HFF-Myc (cell line): ENCODE data around the gene CADPS.

ENCODE experiments used
- DNase-seq: peaks from one replicate; pipeline ENCODE4 v3.0.0-alpha.2; 2011; ENCODE audit warnings: low read depth; ENCODE audit errors: extremely low read depth
- H3K4me3 ChIP-seq: replicated peaks from 2 replicates; pipeline ENCODE4 v1.5.1; 2011; ENCODE audit warnings: low read depth, mild to moderate bottlenecking, control low read depth, low read length
- TF ChIP-seq, protein P1 (sequence below): IDR thresholded peaks from 2 replicates; pipeline ENCODE4 v1.5.1; 2012; ENCODE audit warnings: mild to moderate bottlenecking, low read depth, low read length, control low read depth; ENCODE audit errors: missing control alignments

Gene CADPS

DNA sequence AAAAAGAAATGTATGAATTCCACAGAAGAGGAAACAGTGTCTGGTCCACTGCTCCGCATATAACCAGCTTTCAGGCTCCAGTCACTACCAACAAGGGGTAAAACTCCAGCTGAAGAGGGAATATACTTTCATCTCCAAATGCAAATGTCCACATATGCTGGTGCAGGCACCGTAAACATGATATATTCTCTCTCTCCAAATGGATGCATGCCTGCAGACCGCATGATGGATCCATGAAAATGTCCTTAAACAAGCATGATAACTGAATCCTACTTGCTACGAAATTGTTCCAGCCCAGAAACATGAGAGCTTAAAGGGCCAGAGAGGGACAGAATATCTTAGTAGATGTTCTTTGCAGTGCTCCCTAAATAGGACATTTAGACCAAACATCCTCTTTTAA lies 351.5 kb downstream of the CADPS start:
- no peak for DNase-seq

DNA sequence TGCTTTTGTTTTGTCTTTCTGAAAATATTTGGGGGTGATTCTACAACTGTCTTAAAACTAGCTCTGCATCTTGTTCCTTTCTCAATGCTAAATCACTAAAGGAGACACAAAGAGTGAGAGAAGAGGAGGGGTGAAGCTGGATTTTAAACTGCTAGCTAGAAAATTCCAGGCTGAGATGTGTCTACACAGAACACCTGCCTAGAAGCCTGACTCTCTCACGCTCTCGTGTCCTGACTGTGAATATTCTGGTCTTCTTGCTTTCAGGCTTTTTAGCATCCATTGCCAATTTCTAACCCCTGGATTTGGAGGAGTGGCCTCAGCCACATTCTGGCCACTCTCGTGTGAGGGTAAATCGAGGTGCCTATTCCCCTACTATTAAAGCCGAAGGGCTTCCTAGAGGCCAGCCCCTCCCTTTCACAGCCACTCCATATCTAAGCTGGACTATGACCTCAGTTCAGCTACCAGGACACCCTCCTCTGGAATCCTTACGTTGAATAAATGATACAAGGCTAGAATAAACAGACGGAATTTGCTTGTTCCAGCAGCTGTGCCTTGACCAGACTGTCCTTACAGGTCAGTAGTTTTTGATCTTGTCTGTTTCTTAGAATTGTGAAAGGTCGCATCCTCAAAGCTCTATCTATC lies 353.6 kb downstream of the CADPS start:
- DNase-seq: no peak
- TF ChIP-seq, protein P1, sequence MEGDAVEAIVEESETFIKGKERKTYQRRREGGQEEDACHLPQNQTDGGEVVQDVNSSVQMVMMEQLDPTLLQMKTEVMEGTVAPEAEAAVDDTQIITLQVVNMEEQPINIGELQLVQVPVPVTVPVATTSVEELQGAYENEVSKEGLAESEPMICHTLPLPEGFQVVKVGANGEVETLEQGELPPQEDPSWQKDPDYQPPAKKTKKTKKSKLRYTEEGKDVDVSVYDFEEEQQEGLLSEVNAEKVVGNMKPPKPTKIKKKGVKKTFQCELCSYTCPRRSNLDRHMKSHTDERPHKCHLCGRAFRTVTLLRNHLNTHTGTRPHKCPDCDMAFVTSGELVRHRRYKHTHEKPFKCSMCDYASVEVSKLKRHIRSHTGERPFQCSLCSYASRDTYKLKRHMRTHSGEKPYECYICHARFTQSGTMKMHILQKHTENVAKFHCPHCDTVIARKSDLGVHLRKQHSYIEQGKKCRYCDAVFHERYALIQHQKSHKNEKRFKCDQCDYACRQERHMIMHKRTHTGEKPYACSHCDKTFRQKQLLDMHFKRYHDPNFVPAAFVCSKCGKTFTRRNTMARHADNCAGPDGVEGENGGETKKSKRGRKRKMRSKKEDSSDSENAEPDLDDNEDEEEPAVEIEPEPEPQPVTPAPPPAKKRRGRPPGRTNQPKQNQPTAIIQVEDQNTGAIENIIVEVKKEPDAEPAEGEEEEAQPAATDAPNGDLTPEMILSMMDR: no peak
- no peak overlapping the region for H3K4me3 ChIP-seq

More for the DNA sequence above, 351.5 kb downstream of the CADPS start:
- no peak overlapping the region for H3K4me3 ChIP-seq
- TF ChIP-seq, protein P1: no peak

- H3K4me3 ChIP-seq: no peak overlapping the region
- TF ChIP-seq, protein P1: no peak
- DNase-seq: no peak
Observed at GRCh38 chr3:62503516-62503915, 371.7 kb downstream of the CADPS start.

DNA sequence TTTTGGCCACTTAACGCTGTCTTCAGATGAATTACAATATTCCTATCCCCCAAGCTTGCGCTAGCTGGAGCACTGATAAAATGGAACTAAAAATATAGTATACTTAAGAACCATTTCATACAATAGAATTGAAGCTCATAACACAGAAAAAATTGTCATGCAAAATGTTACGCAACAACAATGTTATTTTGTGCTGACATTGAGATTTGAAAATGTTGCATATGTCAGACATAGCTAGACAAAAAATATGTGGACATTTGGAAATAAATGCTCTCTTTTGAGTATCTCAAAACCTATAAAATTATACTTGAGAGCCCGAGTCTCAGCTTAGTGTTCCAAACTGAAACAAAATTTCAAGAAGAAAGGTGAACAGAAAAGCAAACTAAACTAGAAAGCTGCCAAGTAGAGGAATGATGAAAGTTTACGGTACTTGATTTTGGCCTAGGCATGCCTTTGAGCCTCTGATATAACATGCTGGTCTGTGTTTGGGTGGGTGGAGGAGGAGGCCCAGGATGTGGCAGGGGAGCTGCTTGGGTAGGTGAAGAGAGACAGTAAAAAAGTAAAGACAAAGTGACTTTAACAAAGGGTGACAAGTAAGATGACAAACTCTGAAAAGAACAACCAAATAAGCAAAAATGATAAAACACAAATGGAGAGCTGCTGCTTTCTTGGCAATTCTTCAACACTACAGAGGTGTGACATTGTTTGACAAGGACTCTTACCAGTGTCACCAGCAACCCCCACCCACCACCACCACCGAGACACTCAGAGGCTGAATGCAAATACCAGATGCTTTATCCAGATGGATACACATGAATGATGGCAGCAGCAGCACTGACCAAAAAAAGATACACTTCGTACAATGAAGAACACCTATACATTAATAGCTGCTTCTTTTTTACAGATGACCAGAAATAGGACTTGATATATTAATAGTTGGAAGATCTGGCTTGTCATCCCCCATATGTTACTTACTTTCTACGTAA lies 372.6 kb downstream of the CADPS start:
- DNase-seq: no peak
- H3K4me3 ChIP-seq: no peak overlapping the region
- TF ChIP-seq, protein P1: no peak

GRCh38 chr3:62501289-62501668 lies 373.9 kb downstream of the CADPS start:
- no peak overlapping the region for H3K4me3 ChIP-seq
- DNase-seq: no peak
- TF ChIP-seq, protein P1: no peak

DNA sequence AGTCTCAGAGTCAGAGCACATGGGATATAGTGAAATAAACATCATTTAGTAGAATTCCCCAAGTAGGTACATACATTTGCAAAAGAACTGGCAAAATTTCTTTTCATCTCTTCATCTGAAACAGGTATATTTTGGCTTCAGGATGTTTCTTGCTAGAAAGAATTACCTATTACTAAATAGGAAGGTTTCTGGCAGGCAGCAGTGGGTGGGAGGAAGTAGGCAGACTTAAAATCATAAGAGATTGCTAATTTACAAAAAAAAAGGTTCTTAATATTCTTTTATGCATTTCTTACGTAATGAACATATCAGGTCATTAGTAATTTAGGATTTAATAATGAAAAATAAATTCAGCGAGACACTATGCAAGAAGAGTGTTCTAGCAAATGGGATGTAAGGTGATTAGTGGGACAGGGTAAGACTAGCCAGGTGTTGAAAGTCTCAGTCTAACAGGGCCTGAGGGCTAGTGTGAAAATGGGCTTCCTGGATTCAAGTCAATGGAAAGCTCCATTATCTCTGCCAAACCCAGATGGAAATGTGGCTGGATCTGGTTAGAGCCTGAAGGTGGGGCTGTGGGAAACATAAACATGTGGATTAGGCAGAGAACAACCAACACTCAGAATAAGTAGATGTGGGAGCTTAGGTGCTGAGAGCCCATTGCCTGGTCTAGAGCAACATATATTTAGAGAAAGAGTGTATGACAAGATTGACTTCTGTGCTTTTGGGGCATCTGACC lies 374.5 kb downstream of the CADPS start:
- no peak for DNase-seq
- TF ChIP-seq, protein P1: no peak
- no peak overlapping the region for H3K4me3 ChIP-seq
